GM18508 (cell line): ENCODE results near the gene MEGF8.

Source experiments
- ATAC-seq: cut with Tn5 transposase; IDR thresholded peaks from one replicate; pipeline ENCODE4 v1.9.1; 2021; ENCODE audit warnings: moderate number of reproducible peaks; ENCODE audit not compliant: insufficient read depth, unreplicated experiment

MEGF8 gene

DNA sequence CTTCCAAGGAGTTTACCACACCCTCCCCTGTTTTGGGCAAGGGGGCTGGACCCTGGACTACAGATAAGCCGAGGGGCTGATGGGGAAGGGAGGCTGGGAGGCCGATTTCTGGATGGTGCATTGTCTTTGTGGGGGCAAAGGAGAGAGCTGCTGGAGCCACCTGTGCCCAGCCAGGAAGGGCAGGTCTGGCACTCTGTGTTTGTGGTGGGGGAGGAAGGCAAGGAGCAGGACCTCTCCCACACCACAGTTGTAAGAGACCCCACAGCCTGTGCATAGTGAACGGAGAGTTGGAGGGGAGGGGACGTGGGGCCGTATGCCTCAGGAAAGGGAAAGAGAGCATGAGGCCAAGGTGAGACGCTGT, 39.5 kb upstream of the MEGF8 start:
- ATAC-seq, result no peak

DNA sequence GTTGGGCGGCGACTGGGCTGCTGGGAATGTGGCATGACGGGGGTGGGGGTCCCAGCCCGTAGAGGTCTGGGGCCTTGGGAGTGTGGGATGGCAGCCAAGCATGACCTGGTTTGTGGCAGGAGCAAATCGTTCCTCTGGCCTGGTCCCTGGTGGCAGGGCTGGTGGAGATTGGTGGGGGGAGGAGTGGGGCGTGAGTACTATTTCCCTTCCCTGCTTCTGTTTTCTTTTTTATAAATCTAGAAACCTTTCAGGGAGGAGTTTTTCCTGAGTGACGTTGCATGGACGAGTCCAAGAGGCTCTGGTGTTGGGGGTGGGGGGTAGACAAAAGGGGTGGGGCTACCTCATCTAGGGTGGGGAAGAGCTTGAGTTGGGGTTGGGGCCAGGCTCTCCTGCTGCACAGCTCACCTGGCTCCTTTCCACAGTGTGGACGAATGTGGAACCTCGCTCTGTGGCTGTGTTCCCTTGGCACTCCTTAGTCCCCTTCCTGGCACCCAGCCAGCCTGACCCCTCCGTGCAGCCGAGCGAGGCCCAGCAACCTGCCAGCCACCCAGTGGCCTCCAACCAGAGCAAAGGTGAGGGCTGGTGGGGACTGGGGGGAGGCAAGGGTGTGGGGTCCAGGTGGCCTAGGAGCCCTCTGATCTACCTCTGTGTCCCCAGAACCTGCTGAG, 39.0 kb upstream of the MEGF8 start:
- ATAC-seq, result no peak

DNA sequence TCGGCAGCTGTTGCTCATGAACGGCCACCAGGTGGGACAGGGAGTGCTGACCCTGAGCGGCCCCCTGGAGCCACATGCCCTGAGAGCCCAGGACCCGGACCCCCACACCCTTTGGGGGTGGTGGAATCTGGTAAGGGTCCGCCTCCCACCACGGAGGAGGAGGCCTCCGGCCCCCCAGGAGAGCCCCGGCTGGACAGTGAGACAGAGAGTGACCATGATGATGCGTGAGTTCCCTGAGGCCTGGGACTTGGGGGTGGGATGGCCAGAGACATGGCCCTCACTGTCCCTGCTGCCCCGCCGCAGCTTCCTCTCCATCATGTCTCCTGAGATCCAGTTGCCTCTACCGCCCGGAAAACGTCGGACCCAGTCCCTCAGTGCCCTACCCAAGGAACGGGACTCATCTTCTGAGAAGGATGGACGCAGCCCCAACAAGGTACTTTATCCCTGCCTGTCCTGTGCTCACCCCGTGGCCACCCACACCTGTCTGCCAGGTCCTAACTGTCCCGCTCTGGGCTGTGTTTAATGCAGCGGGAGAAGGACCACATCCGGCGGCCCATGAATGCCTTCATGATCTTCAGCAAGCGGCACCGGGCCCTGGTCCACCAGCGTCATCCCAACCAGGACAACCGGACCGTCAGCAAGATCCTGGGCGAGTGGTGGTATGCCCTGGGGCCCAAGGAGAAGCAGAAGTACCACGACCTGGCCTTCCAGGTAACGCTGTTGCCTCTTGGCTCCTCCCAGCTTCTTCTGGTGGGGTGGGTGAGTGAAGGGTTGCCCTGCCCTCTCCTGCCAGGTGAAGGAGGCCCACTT, 38.2 kb upstream of the MEGF8 start:
- ATAC-seq, result no peak

DNA sequence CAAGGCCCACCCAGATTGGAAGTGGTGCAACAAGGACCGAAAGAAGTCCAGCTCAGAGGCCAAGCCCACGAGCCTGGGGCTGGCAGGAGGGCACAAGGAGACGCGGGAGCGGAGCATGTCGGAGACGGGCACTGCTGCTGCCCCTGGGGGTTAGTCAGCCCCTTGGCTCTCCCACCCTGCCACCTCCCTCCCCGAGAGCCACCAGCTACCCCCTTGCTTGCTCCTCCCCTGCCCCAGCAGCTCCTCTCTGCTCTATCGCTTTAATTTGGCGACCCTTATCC, 37.7 kb upstream of the MEGF8 start:
- no peak for ATAC-seq

DNA sequence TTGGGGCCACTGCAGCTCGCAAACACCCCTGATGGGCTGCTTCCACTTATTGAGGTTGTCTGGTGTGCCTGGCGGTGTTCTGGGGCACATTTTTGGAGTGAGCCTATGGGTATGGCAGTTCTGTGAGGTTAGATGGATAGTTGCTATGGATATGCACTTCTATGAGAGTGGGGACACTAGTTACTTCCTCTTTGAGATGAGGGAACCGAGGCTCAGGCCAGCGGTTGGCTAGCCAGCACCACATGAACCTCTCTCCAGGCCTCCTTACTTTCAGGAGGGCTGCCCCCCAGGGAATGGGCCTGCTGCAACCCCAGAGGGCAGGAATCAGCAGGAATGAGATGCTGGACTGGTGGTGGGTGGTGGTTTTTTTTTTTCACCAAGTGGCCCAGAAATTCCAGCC, 37.0 kb upstream of the MEGF8 start:
- no peak for ATAC-seq

DNA sequence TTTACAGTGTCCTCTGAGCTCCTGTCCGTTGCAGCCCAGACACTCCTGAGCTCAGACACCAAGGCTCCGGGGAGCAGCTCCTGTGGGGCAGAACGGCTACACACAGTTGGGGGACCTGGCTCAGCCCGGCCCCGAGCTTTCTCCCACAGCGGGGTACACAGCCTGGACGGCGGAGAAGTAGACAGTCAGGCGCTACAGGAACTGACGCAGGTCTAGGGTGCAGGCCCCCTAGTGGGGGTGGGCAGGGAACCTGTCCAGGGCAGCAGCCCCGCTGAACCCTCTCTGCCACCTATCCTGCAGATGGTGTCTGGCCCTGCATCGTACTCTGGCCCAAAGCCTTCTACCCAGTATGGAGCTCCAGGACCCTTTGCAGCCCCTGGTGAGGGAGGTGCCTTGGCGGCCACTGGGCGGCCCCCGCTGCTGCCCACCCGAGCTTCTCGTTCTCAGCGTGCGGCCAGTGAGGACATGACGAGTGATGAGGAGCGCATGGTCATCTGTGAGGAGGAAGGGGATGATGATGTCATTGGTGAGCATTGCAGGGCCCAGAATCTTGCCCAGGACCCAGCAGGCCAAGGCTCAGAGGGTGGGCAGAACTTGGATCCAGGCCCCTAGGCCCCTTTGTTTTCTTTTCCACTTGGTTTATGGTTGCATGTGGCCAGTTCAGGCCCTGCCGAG, 36.4 kb upstream of the MEGF8 start:
- no peak for ATAC-seq

DNA sequence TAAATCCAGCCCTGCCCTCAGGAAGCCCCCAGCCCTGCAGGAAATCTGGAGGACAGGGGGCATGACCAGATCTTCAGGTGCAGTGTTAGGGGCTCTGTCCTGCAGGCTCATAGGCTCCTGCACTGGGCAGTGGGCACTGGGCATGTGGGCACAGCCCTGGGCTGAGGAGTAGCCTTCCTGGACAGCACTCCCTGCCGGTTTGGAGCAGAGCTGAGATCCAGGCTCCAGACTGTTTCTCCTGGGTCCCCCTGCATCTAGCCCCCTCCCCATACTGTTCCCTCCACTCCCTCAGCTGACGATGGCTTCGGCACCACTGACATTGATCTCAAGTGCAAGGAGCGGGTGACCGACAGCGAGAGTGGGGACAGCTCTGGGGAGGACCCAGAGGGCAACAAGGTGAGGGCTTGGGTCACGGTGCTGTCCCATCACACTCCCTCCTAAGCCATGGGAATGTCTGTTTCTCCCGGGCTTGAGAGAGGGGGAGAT, 35.8 kb upstream of the MEGF8 start:
- ATAC-seq, result no peak

DNA sequence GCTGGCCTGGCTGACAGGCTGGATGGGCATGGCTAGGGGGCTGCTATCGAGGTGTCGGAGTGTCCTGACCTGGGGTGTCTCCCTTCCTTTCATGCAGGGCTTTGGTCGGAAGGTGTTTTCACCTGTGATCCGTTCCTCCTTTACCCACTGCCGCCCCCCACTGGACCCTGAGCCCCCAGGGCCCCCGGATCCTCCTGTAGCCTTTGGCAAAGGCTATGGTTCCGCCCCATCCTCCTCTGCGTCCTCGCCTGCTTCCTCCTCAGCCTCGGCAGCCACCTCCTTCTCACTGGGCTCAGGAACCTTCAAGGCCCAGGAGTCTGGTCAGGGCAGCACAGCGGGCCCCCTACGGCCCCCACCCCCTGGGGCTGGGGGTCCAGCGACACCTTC, 35.3 kb upstream of the MEGF8 start:
- no peak for ATAC-seq

DNA sequence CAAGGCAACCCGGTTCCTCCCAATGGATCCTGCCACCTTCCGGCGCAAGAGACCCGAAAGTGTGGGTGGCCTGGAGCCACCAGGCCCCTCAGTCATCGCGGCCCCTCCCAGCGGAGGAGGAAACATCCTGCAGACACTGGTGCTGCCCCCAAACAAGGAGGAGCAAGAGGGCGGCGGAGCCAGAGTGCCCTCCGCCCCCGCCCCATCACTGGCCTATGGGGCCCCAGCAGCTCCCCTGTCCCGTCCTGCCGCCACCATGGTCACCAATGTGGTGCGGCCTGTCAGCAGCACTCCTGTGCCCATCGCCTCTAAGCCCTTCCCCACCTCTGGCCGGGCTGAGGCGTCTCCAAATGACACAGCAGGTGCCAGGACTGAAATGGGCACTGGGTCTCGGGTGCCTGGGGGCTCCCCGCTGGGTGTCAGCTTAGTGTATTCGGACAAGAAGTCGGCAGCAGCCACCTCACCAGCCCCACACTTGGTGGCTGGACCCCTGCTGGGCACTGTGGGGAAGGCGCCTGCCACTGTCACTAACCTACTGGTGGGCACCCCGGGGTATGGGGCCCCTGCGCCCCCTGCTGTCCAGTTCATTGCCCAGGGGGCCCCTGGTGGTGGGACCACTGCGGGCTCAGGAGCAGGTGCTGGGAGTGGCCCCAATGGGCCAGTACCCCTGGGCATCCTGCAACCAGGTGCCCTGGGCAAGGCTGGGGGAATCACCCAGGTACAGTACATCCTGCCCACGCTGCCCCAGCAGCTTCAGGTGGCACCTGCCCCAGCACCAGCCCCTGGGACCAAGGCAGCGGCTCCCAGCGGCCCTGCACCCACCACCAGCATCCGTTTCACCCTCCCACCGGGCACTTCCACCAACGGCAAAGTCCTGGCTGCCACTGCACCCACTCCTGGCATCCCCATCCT, 34.7 kb upstream of the MEGF8 start:
- no peak for ATAC-seq

DNA sequence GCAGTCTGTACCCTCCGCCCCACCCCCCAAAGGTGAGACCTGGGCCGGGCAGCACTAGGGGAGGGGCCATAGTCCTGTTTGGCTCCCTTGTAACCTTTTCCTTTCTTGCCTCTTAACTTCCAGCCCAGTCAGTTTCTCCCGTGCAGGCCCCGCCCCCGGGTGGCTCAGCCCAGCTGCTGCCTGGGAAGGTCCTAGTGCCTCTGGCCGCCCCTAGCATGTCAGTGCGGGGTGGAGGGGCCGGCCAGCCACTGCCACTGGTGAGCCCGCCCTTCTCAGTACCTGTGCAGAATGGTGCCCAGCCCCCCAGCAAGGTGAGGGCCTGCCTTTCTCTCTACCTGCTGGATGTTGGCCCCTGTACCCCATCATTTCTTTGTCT, 34.0 kb upstream of the MEGF8 start:
- no peak for ATAC-seq

DNA sequence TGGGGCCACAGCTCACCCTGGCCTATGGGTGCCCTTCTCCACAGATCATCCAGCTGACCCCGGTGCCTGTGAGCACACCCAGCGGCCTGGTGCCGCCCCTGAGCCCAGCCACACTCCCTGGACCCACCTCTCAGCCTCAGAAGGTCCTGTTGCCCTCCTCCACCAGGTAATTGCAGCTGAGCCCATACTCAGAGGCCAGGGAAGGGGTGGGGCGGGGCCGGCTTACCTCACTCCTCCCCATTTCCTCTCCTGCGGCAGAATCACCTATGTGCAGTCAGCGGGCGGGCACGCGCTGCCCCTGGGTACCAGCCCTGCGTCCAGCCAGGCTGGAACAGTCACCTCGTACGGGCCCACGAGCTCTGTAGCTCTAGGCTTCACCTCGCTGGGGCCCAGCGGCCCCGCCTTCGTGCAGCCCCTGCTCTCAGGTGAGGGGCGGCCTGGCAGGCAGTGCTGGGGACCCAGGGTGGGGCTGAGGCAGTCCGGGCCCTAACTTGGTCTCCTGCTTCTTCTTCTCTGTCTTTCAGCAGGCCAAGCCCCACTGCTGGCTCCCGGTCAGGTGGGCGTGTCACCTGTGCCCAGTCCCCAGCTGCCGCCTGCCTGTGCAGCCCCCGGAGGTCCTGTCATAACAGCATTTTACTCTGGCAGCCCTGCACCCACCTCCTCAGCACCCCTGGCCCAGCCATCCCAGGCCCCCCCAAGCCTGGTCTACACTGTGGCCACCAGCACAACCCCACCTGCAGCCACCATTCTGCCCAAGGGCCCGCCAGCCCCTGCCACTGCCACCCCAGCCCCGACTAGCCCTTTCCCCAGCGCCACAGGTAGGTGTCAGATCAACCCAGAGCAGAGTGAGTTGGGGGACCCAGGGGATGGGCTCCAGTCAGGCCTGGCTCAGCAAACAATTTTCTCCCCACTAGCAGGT, 33.1 kb upstream of the MEGF8 start:
- ATAC-seq, result no peak

DNA sequence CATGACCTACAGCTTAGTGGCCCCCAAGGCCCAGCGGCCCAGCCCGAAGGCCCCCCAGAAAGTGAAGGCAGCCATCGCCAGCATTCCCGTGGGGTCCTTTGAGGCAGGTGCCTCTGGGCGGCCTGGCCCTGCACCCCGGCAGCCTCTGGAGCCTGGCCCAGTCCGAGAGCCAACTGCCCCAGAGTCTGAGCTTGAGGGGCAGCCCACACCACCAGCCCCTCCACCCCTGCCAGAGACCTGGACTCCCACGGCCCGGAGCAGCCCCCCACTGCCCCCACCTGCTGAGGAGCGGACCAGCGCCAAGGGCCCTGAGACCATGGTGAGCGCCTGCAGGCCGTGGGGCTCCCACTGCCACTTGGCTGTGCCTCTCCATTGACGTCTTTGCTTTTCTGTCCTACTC, 32.5 kb upstream of the MEGF8 start:
- ATAC-seq, result no peak

DNA sequence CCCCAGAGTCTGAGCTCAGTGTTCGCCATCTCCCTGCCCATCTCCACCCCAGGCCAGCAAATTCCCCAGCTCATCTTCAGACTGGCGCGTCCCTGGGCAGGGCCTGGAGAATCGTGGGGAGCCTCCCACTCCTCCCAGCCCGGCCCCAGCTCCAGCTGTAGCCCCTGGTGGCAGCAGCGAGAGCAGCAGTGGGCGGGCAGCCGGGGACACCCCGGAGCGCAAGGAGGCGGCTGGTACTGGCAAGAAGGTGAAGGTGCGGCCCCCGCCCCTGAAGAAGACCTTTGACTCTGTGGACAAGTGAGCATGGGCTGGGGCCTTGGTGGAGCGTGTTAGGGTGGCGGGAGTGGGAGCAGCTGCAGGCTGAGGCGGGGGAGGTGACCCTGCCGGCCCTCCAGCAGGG, 31.9 kb upstream of the MEGF8 start:
- ATAC-seq, result no peak

DNA sequence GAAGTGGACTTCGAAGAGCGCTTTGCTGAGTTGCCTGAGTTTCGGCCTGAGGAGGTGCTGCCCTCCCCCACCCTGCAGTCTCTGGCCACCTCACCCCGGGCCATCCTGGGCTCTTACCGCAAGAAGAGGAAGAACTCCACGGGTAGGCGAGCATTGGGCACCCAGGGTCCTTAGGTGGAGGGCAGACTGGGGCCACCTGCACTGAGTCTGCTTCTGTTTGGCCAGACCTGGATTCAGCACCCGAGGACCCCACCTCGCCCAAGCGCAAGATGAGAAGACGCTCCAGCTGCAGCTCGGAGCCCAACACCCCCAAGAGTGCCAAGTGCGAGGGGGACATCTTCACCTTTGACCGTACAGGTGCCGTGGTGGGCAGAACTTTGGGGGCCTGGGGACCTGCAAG, 31.5 kb upstream of the MEGF8 start:
- no peak for ATAC-seq

DNA sequence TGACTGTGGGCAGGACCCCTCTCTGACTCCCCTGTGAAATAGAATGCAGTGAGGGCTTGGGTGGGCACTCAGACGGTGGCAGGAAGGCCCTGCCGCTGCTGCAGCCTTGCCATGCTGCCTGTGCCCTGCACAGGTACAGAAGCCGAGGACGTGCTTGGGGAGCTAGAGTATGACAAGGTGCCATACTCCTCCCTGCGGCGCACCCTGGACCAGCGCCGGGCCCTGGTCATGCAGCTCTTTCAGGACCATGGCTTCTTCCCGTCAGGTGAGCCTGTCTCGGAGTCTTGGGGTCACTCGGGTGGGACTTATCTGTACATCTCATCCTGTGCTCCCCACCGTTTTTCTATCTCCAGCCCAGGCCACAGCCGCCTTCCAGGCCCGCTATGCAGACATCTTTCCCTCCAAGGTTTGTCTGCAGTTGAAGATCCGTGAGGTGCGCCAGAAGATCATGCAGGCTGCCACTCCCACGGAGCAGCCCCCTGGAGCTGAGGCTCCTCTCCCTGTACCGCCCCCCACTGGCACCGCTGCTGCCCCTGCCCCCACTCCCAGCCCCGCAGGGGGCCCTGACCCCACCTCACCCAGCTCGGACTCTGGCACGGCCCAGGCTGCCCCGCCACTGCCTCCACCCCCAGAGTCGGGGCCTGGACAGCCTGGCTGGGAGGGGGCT, 30.8 kb upstream of the MEGF8 start:
- no peak for ATAC-seq

DNA sequence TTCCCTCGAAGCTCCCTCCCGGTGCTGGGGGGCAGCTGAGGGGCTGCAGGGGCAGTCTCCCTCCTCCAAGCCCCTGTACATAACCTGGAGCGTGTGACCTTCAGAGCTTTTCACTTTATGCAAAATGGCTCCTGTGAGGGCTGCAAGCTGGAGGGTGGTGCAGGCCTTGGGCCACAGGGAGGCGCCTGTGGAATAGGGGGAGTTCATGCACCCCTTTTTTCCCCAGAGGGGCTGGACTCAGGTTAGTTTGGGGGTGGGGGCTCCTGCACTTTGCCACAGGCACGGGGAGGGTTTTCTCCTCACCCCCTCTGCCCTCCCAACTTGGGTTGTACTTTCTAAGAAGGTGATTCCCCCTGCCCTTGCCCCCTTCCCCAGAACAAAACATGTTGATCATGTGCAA, 30.1 kb upstream of the MEGF8 start:
- ATAC-seq, result no peak

DNA sequence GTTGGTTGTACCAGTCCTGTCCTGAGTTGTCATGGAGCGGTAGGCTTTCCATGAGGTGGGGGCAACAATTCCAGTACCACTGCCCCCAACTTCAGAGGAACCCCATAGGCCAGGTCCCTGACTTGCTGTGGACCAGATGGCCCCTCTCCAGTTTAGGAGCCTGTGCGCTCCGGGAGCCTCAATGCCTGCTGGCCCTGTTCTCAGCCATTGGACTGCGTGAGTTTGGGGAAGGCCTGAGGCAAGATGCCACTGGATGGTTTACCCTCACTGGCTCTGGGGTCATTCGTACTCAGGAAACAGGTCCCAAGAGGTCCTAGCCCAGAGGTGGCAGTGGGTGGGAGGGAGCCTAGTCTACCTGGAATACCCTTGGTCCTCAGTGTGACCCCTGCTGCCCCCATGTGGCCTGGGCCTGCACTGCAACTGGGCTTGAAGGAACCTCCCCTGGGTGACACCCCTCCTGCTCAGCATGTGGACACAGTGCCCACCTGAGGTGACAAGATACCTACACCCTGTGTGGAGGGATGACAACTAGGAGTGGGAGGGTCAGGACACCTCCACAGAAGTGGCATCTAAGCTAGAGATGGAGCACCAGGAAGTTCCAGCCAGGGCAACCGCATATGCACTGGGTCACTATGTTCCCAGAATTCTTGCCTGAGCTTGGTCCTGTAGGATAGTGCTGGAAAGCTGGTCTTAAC, 29.5 kb upstream of the MEGF8 start:
- ATAC-seq, result no peak

DNA sequence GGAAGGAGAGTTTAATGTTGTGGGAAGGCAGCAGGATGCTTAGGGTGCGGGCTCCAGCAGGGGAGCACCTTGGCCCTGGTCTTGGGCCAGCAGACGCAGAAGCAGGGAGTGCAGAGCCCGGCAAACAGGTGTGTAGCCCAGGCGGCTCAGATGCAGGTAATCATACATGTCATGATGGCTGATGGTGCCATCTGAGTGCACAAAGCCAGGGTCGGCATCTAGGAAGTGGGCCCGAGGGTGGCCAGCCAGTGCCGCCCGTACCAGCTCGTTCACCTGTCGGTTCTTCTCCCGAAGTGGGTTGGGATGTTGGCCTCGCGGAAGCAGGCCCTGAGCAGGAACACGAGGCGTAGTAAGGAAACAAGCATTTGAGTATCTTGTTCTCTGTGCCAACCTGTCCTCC, 28.4 kb upstream of the MEGF8 start:
- ATAC-seq, result no peak
